GM12801 (cell line): ENCODE results near the gene KIF26B.

ENCODE experiments used
- CTCF ChIP-seq: IDR thresholded peaks from one replicate; pipeline ENCODE4 v1.5.1; 2011; ENCODE audit warnings: control low read depth; ENCODE audit not compliant: insufficient read length; ENCODE audit errors: extremely low read depth

KIF26B gene

GRCh38 chr1:245378311-245378722, 223.5 kb downstream of the KIF26B start:
- TF ChIP-seq CTCF = no peak

GRCh38 chr1:245378745-245379144, 224.0 kb downstream of the KIF26B start:
- no peak for TF ChIP-seq CTCF

GRCh38 chr1:245380790-245381535, 226.2 kb downstream of the KIF26B start:
- no peak for TF ChIP-seq CTCF

GRCh38 chr1:245382981-245383380, 228.2 kb downstream of the KIF26B start:
- no peak for TF ChIP-seq CTCF

- no peak for TF ChIP-seq CTCF
These were observed 228.9 kb downstream of the KIF26B start for GRCh38 chr1:245383396-245384330.

- no peak for TF ChIP-seq CTCF
These were observed 231.6 kb downstream of the KIF26B start for GRCh38 chr1:245386297-245386971.

- no peak for TF ChIP-seq CTCF
These were observed 233.9 kb downstream of the KIF26B start for GRCh38 chr1:245388687-245389086.
